HG03139 (cell line): Measurements from ENCODE around the gene METTL26.

Experiments used
- ATAC-seq: cut with Tn5 transposase; IDR thresholded peaks from one replicate; pipeline ENCODE4 v1.9.1; 2021; ENCODE audit not compliant: unreplicated experiment

The METTL26 gene

DNA sequence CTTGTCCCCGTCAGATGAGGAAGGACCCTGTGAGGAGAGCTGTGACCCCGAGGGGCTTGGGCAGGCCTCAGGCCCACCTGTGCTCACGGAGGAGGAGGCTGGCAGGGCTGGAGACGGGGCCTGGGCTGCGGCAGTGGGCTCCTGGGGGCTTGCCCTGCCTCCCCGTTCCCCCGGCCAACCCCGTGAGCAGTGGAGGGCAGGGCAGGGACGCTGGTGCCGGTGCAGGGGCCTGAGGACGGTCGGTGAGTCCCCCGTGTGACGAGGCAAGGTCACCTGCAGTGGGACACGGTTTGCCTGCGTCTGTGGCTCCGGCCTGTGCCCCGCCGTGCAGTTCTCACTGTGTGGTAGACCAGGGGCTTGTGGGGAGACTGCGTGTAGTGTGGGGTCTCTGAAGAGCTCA, 23.5 kb upstream of the METTL26 start:
- ATAC-seq = no peak

DNA sequence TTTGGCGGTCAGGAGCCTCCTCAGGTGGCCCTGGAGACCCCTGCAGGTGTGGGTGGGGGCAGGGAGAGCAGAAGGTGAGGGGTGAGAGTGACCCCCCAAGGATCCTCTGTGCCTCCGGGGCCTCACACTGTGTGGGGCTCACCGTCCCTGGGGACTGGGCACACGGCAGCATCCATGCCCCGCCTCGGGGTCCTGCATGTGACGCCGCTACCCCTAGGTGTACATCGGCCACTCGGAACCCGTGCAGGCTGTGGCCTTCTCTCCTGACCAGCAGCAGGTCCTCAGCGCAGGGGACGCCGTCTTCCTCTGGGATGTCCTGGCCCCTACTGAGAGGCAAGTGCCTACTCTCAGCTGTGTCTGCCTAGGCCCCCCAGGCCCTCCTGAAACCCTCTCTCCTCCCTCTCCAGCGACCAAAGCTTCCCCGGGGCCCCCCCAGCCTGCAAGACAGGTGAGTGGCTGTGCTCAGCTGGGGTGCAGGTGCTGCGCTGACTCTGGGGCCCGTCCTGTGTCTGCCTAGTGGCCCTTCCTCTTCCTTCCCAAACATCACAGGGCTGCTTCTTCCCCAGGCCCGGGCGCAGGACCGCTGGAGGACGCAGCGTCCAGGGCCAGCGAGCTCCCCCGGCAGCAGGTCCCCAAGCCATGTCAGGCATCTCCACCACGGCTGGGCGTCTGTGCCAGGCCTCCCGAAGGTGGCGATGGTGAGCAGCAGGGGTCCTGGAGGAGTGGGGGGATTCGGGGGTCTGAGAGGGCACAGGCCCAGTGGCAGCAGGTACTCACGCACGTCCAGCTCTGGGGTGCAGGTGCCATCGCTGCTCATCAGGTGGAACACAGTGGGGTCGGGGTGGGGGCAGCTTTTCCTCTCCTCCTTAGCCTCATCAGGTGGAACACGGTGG, 22.8 kb upstream of the METTL26 start:
- no peak for ATAC-seq

GRCh38 chr16:657487-657886, 21.4 kb upstream of the METTL26 start:
- no peak for ATAC-seq

GRCh38 chr16:654034-654433, 17.9 kb upstream of the METTL26 start:
- ATAC-seq = no peak

DNA sequence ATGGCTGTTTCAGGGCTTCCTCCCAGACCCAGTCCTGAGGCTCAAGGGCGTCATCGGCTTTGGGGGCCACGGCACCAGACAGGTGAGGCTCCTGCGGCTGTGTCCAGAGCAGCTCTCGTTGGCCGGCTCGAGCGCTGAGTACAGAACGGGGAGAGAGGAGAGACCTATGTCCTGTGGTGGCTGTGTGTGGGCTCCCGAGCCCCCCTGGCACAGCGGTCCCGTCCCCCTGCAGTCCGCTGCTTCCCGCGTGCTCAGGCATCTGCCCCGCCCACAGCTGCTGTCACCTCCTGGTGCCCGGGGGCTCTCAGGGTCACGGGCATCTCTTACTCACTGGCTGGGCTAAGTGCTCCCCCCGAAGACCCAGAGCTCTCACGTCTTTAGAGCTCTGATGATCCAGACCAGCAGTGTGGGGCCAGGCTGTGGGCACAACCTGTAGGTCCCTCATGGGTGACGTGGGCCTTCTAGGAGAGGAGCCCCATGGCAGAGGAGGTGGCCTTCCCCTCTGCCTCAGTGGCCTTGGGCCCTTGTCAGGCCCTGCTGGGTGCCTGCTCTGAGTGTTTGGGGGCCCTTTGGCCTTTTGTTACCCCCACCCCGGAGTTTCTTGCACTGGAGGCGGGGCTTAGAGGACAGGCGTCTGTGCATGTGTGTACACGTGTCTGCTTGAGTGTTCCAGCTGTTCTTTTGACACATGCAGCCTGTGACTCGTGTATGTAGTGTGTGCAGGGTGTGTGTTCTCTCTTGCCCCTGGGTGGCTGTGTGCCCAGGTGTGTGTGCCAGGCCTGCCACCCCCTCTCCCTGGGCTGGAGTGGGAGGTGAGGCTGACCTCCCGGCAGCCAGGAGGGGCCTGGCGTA, 16.6 kb upstream of the METTL26 start:
- no peak for ATAC-seq

DNA sequence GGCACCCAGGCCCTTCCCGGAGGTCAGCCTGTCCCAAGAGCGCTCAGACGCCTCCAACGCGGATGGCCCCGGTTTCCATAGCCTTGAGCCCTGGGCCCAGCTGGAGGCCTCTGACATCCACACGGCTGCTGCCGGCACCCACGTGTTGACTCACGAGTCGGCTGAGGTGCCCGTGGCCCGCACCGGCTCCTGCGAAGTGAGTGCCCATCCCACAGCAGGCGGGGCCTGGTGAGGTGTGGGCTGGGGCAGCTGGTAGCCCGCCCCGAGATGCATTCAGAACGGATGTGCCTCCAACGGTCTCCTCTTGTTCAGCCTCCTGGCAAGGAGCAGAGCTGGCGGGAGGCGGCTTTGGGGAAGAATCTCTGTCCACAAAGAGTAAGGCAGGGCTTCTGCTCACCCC, 15.7 kb upstream of the METTL26 start:
- no peak for ATAC-seq

DNA sequence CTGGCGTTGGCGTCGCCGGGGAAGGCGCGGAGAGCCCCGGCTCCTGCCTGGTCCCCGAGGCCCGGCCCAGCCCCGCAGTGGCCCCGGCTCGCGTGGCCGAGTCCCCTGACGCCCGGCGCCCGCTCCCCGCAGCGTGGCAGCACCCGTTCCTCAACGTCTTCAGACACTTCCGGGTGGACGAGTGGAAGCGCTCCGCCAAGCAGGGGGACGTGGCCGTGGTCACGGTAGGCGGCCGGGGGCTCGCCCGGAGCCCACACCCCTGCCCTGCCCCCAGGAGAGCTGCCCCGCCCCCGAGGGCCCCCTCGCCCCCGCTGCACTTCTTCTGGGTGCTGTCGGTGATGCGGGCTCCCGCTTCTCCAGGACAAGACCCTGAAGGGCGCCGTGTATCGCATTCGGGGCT, 13.5 kb upstream of the METTL26 start:
- ATAC-seq = peak; percentile 4

DNA sequence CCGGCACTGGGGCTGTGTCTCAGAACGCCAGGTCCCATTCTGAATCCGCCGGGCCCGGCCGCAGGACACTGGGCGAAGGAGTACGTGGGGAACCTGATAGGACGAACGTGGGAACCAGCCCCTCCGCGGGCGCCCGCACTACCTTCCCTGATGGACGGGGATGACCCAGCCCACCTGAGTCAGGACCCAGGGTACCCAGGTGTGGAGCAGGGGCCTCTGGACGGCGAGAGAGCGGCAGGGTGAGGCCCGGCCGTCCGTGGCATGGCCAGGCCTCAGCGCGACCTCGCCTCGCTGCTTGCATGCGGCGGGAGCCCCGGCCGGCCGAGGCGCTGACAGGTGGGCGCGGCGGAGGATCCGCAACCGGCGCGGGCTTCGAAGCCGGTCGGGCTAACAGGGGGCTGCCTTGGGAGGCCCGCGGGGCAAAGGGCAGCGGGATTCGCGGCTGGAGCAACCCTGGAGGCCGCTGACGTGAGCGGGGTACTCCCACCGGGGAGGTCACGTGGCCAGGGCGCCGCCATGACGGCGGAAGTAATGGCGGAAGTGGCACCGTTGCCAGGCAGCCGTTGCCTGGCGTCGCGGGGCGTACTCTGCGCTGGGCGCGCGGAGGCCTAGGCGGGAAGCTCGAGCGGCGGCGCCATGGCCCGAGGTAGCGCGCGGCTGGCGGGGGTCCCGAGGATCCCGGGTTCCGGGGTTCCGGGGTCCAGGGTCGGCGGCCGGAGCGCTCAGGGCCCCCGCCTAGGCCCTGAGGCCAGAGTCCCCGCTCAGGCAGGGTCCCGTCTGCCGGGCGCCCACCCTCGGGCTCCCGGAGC, 12.9 kb upstream of the METTL26 start, which contains the start of gene WDR90:
Gene WDR90, plus strand, starts transcription at position 585 of the 809 bp plus-strand sequence. Its CDS starts 52 bp downstream, at position 637.
- ATAC-seq = peak; percentile 77

- no peak for ATAC-seq
These were observed 12.1 kb upstream of the METTL26 start for GRCh38 chr16:648071-648780.

DNA sequence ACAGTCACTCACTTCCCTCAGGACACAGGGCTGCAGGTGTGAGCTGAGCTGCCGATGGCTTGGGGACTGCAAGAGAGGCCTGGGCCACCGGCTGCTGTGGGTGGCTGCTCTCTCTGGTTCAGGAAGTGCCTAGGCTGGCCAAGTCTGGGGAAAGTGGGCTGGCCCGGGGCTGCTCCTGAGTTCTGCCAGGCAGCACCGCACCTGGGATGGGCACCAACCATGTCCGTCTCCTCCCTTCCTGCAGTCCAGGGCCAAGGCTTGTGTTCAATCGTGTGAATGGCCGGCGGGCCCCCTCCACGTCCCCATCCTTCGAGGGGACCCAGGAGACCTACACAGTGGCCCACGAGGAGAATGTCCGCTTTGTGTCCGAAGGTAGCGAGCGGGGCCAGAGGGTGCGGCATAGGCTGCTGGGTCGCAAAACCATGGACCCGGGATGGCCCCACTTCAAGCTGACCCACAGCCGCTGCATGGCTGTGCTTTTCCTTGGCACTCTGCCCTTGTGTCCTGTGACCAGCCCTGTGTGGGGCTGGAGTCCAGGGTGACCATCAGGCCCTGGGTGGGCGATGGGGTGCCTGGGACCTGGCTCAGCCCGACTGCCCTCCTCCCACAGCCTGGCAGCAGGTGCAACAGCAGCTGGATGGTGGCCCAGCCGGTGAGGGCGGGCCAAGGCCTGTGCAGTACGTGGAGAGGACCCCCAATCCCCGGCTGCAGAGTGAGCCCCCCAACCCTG, 11.2 kb upstream of the METTL26 start:
- ATAC-seq = no peak

DNA sequence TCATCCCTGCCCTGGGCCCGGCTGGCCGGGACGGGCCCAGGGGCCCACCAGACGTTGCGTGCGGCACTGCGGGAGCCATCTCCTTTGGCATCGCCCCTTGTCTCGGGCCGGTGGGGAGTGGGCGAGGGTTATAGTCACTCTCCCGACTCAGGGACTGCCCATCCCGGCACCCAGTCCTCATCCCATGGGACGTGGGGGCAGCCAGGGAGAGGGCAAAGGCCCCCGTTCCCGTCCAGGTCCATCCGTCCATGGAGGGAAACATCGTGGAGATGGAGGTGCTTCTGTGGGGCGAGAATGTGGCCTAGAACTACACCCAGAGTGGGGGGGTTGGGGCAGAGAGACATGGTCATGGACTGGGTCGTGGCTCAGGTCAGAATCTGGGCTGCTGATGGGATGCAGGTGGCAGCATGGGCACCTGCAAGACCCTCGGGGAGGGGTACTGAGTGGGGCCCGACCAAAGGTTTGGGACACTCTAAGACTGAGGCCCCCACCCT, 10.6 kb upstream of the METTL26 start:
- ATAC-seq = no peak

DNA sequence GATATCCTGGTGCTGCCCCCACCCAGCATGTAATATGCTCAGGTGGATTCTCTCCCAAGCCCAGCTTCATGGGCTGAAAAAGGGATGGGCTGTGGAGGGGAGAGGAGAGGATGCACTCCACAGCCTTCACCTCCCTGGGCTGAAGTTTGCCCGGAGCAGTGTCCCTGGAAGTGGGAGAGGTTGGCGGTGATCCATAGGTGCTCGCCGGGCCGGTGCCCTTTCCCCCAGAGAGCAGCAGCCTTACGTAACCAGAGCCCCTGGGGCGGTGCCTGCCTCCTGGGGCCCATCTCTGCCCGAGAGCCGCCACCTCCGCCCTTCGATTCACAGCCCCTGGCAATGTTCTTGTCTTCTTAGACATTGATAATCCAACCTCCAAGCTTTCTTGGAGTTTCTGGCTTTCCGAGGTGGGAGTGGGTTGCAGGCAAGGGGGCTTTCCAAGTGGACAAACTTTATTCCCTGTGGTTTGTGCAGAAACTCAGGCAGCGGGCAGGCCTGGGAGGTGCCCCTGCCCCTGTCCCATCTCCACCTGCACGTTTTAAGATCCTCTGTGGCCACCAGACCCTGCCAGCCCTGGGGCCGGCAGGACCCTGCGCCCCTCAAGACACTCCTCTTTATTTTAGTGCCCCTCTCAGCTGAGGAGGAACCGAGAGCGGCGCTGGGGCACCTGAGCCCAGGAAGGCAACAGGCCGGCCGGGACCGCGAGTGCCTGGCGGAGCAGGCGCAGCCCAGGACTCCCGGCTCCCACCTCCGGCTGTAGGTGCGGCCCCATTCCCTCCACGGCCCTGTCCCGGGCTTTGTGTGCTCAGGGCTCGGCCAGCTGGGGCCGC, 10.0 kb upstream of the METTL26 start:
- ATAC-seq = no peak

- ATAC-seq = no peak
These were observed 8.5 kb upstream of the METTL26 start for GRCh38 chr16:644556-644955.

- no peak for ATAC-seq
These were observed 6.9 kb upstream of the METTL26 start for GRCh38 chr16:643050-643368.

GRCh38 chr16:642189-643049, 6.3 kb upstream of the METTL26 start:
- no peak for ATAC-seq

DNA sequence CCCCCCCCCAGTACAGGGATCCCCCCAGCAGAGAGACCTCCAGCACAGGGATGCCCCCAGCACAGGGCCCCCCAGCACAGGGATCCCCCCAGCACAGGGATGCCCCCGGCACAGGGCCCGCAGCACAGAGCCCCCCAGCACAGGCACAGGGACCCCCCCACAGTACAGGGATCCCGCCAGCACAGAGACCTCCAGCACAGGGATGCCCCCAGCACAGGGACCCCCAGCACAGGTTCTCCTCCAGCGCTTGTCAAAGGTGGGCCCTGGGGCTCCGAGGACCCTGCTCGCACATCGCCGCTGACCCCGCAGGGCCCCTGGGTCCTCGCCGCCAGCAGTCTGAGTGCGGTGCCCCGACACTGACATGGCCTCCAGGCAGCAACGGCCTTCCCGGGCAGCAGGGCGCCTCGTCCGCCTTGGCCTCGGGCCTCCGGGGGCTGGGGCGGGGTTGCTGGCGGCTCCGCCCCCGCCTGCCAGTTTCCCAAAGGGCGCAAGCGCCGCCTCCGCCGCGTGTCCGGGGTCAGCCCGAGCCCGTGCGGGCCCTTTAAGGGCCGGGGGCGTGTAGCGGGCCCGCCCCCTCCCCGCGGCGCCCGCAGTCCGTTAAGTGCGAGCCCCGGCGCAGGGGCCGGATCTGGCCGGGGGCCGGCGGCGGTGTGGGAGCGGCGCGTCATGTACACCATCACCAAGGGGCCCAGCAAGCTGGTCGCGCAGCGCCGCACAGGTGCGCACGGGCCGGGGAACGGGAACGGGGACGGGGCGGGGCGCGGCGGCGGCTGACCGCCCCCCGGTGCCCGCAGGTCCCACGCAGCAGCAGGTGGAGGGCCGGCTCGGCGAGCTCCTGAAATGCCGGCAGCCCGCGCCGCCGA, 5.5 kb upstream of the METTL26 start, which contains the start of gene MCRIP2:
Gene MCRIP2, plus strand, starts transcription at position 503 of the 863 bp plus-strand sequence. Its CDS starts 164 bp downstream, at position 667.
- ATAC-seq = no peak

DNA sequence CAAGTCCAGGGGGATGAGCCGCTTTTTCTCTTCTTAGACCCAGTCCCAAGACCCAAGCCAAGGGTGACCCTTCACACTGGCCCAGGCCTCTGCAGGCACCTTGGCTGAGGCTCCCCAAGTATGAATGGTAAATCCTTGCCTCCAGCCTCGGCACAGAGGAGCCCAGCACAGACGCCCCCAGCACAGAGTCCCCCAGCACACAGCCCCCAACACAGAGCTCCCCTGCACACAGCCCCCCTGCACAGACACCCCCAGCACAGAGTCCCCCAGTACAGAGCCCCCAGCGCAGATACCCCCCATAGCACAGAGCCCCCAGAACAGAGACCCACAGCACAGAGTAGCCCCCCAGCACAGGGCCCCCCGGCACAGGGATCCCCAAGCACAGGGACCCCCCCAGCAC, 4.5 kb upstream of the METTL26 start:
- no peak for ATAC-seq
